GM12892 (cell line): ENCODE data around the gene MALL.
"Not testable (repeated sequence)": the region's sequence is repeated elsewhere in the genome, so short reads cannot be mapped to it uniquely, and the experiment has no call there.

Source experiments
- POLR2A ChIP-seq: IDR thresholded peaks from 2 replicates; pipeline ENCODE4 v1.6.1; 2011; ENCODE audit warnings: low read depth, low read length, control low read depth
- POLR2AphosphoS5 ChIP-seq: IDR thresholded peaks from 2 replicates; pipeline ENCODE4 v1.6.1; 2011; ENCODE audit warnings: low read depth, low read length, control low read depth
- TAF1 ChIP-seq: IDR thresholded peaks from 2 replicates; pipeline ENCODE4 v1.6.1; 2011; ENCODE audit warnings: low read depth, mild to moderate bottlenecking, control low read depth, low read length, borderline replicate concordance

DNA sequence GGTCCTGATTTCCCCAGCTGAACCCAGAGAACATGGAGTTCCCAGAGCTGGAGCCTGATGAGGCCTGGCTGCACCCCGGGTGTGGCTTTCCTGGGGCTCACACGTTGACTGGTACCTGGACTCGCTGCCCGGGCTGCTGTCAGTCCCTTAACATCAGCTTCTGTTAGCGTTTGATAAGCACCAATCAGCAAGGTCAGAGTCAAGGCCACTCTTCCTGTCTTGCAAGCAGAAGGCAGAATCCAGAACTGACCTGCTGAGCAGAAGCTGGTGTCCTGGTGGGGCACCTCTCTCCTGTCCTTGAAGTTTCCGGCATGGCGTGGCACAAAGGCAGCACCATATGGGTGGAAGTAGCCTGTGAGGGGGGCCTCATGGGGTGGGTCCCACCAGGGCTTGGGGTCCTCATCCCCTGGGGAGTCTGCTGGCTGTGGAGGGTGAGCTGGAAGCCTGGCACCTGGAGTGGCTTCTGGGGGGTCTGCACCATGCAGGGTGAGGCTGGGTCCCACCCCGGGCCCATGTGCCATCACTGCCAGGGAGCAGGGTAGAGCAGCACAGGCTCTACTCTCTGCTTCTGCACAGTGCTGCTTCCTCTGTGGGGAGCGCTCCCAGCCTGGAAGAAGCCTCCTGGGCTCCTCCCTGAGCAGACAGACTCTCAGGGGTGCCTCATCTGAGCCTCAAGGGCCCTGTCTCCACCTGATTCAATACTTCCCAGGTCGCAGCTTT lies 73.5 kb downstream of the MALL start:
- not testable (repeated sequence) for TF ChIP-seq POLR2A, TAF1, POLR2AphosphoS5
